Gastroesophageal sphincter (tissue), 4 donors: ENCODE data around the gene TMEM258. TPM values are rescaled to one million over a fixed set of nuclear protein-coding genes. Genes with fewer than 3 reads are reported as not detected.

Source experiments
- ATAC-seq: fragments of 150-250 bp; one replicate; pipeline ENCODE4 v1.9.1; 2016; ENCODE audit warnings: mild to moderate bottlenecking, moderate library complexity
- H3K27ac ChIP-seq, 4 donors: fragments of 200-600 bp; sonication (generic) in 3 of 4; 1 replicate in 3 of 4; 2 replicates in 1 of 4; pipeline ENCODE4 v1.5.1; 2016 to 2019
- H3K27me3 ChIP-seq: fragments of 200-600 bp; sonication (generic); one replicate; pipeline ENCODE4 v1.5.1; 2019
- H3K36me3 ChIP-seq, 2 donors: fragments of 200-600 bp; sonication (generic); one replicate each; pipeline ENCODE4 v1.5.1; 2019; ENCODE audit warnings: control low read depth in 1 of 2
- H3K4me1 ChIP-seq, 3 donors: fragments of 200-600 bp; sonication (generic); 1 replicate in 2 of 3; 2 replicates in 1 of 3; pipeline ENCODE4 v1.5.1; 2016 to 2019; ENCODE audit warnings: control low read depth in 2 of 3
- H3K4me3 ChIP-seq, 2 donors: fragments of 200-600 bp; sonication (generic); one replicate each; pipeline ENCODE4 v1.5.1; 2019; ENCODE audit warnings: mild to moderate bottlenecking in 1 of 2, moderate library complexity in 1 of 2
- H3K9me3 ChIP-seq, 3 donors: fragments of 200-600 bp; sonication (generic); one replicate each; pipeline ENCODE4 v1.5.1; 2017 to 2019; ENCODE audit warnings: control low read depth in 2 of 3
- EP300 ChIP-seq: sonication (generic); formaldehyde crosslinking; IDR thresholded peaks from one replicate; pipeline ENCODE4 v1.6.1; 2017; ENCODE audit warnings: antibody characterized with exemption, mild to moderate bottlenecking
- POLR2A ChIP-seq, 2 donors: fragments of 450-650 bp; IDR thresholded peaks; one replicate each; pipeline ENCODE4 v1.6.1; 2017; ENCODE audit warnings: antibody characterized with exemption in 2 of 2, mild to moderate bottlenecking in 2 of 2, moderate library complexity in 1 of 2
- POLR2AphosphoS5 ChIP-seq: sonication (generic); formaldehyde crosslinking; IDR thresholded peaks from one replicate; pipeline ENCODE4 v1.6.1; 2017; ENCODE audit warnings: antibody characterized with exemption
- WGBS, 2 donors: methylation state at CpG; one replicate each; pipeline ENCODE4 v1.1.5; 2018; ENCODE audit warnings: low coverage in 1 of 2; 5-methylcytosine and 5-hydroxymethylcytosine counted together
- total RNA-seq, 4 donors: library from RNA; depleted of rRNA; stranded (reverse); fragments of >200 nt; gene quantifications; one replicate each; pipeline ENCODE4 v1.1.0, GENCODE V29; 2016
- TF ChIP-seq, protein P1 (sequence below), 4 experiments: fragments of 200-600 bp in 2 of 4; fragments of 450-650 bp in 2 of 4; sonication (generic) in 1 of 4; IDR thresholded peaks; one replicate each; pipeline ENCODE4 v1.5.1; 2017 to 2019; ENCODE audit warnings: antibody characterized with exemption in 4 of 4, mild to moderate bottlenecking in 2 of 4, moderate library complexity in 2 of 4

The TMEM258 gene
- total RNA-seq, 4 donors from 2014 or later, result 31.4 to 36.7 (median 33.3) TPM

DNA sequence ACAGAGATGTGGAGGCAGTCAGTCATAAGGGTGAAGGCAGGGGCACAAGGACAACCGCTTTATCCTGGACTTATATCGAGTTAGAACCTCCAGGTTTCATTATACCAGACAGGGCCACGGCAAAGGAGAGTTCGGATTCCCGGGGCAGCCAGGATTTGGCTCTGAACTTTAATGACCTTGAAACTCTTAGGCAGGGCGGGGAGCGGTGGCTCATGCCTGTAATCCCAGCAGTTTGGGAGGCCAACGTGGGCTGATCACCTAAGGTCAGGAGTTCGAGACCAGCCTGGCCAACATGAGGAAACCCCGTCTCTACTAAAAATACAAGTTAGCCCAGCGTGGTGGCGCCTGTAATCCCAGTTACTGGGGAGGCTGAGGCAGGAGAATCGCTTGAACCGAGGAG, 41.0 kb downstream of the TMEM258 start:
- ATAC-seq, result no peak
- H3K9me3 ChIP-seq, result no peaks in the 10 kb centered on the region
- 86 to 92% methylated on average over 11 to 12 of the region's 14 CpGs for WGBS, 2 donors
- H3K27me3 ChIP-seq, result peaks cover 46% of the 10 kb centered on the region
- H3K36me3 ChIP-seq, result no peaks in the 10 kb centered on the region
- peaks cover 0 to 21% (median 11%) of the 10 kb centered on the region in 3 donors for H3K4me1 ChIP-seq
- H3K27ac ChIP-seq, result no peak overlapping the region
- H3K4me3 ChIP-seq, result no peak overlapping the region
- TF ChIP-seq POLR2A (IDR thresholded peaks at IDR 0.05) (no peak), POLR2AphosphoS5 (no peak), EP300 (no peak)
- TF ChIP-seq, protein P1, sequence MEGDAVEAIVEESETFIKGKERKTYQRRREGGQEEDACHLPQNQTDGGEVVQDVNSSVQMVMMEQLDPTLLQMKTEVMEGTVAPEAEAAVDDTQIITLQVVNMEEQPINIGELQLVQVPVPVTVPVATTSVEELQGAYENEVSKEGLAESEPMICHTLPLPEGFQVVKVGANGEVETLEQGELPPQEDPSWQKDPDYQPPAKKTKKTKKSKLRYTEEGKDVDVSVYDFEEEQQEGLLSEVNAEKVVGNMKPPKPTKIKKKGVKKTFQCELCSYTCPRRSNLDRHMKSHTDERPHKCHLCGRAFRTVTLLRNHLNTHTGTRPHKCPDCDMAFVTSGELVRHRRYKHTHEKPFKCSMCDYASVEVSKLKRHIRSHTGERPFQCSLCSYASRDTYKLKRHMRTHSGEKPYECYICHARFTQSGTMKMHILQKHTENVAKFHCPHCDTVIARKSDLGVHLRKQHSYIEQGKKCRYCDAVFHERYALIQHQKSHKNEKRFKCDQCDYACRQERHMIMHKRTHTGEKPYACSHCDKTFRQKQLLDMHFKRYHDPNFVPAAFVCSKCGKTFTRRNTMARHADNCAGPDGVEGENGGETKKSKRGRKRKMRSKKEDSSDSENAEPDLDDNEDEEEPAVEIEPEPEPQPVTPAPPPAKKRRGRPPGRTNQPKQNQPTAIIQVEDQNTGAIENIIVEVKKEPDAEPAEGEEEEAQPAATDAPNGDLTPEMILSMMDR (IDR thresholded peaks at IDR 0.05), result no peak

DNA sequence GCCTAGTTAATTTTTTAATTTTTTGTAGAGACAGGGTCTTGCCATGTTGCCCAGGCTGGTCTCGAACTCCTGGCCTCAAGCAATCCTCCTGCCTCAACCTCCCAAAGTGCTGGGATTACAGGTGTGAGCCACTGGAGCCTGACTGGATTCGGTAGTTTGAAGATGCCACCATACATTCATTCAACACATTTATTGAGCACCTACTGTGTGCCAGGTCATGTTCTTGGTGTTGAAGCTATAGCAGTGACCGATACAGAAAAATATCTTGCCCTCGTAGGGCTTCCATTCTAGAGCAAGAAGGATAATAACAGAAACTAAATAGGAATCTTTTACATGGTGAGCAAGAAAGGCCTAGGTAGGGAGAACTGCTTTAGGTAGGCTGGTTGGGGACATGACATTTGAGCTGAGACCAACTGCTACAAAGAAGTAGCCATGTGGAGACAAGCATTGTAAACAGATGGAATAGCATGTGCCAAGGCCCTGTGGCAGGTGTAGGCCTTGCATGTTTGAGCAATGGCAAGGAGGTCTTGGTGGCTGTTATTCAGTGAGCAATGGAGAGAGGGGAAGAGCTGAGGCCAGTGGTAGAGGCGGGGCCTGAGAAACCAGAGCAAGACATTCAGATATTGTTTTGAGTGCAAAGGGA, 41.6 kb downstream of the TMEM258 start:
- peaks cover 0 to 21% (median 11%) of the 10 kb centered on the region in 3 donors for H3K4me1 ChIP-seq
- no peak for ATAC-seq
- 93 to 94% methylated on average over 2 to 5 of the region's 5 CpGs for WGBS, 2 donors
- H3K9me3 ChIP-seq, result no peaks in the 10 kb centered on the region
- H3K27ac ChIP-seq, result no peak overlapping the region
- TF ChIP-seq POLR2A (IDR thresholded peaks at IDR 0.05) (no peak), POLR2AphosphoS5 (no peak), EP300 (no peak)
- TF ChIP-seq, protein P1 (IDR thresholded peaks at IDR 0.05), result no peak
- H3K36me3 ChIP-seq, result no peaks in the 10 kb centered on the region
- H3K27me3 ChIP-seq, result peaks cover 46% of the 10 kb centered on the region
- no peak overlapping the region for H3K4me3 ChIP-seq

DNA sequence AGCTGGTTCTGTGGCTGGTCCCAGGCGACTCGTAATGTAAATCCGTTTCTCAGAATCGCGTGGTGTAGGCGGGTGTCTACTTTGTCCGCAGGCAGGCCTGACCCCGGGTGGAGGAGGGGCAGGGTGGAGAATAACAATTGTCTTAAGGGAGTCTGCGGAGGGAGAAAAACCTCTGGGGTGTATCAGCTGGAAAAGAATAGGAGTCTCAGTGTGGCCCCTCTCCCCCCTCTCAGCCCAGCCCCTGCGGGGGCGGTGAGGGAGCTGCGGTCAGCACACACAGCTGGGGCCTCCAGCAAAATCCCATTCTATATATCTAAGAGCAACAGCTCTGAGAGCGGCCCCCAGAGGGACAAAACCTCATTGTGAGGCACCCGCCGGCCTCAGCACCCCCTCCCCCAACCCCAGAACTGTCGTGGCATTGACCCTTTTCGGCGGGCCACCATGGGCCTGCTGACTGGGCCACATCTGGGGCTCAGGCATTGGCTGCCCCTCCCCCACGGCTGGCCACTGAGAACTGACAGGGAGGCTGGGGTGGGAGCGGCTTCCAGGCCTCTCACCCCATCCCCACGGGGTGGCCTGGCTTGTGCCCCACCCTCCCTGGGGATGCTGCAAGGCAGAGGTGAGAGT, 42.7 kb downstream of the TMEM258 start:
- Histone ChIP-seq H3K4me1 (peaks cover 0 to 21% (median 11%) of the 10 kb centered on the region in 3 donors), H3K4me3 (no peak overlapping the region), H3K27ac (no peak overlapping the region), H3K36me3 (peaks cover 0 to 3% of the 10 kb centered on the region in 2 donors), H3K27me3 (peaks cover 46% of the 10 kb centered on the region), H3K9me3 (no peaks in the 10 kb centered on the region)
- TF ChIP-seq, protein P1 (IDR thresholded peaks at IDR 0.05), result no peak
- TF ChIP-seq EP300, result no peak
- no peak for TF ChIP-seq POLR2A (IDR thresholded peaks at IDR 0.05)
- TF ChIP-seq POLR2AphosphoS5, result no peak
- ATAC-seq, result no peak
- 32 to 69% methylated on average over 6 to 8 of the region's 21 CpGs for WGBS, 2 donors

DNA sequence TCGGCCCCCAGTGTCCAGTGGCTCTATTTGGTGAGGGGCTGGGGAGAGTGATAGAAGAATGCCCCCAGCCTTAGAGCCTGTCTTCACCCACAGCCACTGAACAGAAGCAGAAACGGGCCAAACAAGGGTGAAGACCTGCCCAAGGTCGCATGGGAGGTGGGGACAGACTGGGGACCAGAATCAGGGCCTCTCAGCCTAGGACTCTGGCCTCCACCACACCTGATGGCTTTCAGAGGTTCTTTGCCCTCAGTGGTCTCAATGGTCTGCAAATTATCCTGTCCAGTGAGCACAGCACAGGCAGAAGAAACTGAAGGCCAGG, 44.5 kb downstream of the TMEM258 start:
- no CpG with 5 or more reads among the region's 3 CpGs for WGBS, 2 donors
- ATAC-seq, result no peak
- Histone ChIP-seq H3K4me3 (no peak overlapping the region), H3K36me3 (peaks cover 0 to 18% of the 10 kb centered on the region in 2 donors), H3K4me1 (peaks cover 0 to 20% (median 10%) of the 10 kb centered on the region in 3 donors), H3K27me3 (peaks cover 35% of the 10 kb centered on the region), H3K9me3 (no peaks in the 10 kb centered on the region), H3K27ac (no peak overlapping the region)
- TF ChIP-seq EP300 (no peak), POLR2A (IDR thresholded peaks at IDR 0.05) (no peak), POLR2AphosphoS5 (no peak)
- TF ChIP-seq, protein P1 (IDR thresholded peaks at IDR 0.05), result no peak
